ENCODE measurements around the gene FLG2. TPM values are rescaled to one million over a fixed set of nuclear protein-coding genes. Genes with fewer than 3 reads are reported as not detected.

FLG2 gene
- polyA plus RNA-seq, 1 donor from 2014 or later: not detected

DNA sequence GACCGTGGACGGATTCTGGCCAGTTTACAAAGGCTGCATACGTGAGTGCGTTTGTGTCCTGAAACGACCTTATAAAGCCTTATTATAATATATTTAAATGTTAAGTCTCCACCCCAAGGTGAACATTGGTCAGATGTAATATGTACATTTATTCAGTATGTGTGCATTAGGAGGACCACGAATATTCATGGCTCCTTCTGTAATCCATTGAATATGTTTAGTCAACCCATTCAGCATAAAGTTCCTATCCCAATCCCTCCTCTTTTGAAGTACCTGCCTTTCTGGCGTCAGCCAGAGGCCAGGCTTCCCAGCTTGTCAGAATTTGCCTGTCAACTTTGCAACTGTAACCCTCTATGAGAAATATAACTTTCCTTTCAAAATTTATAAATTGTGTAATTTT, 24.4 kb downstream of the FLG2 start:
- Histone ChIP-seq H3K9ac (ENCODE audit: low read length) (no peak overlapping the region), H3K79me2 (replicated peaks; ENCODE audit: insufficient read depth, low read length) (no peaks in the 10 kb centered on the region), H4K20me1 (ENCODE audit: insufficient read depth) (no peaks in the 10 kb centered on the region), H3K4me3 (ENCODE audit: low read length) (no peak overlapping the region), H3F3A (ENCODE audit: insufficient read depth, low read length, poor library complexity, severe bottlenecking) (no peaks in the 10 kb centered on the region), H3K9me3 (ENCODE audit: low read length) (peaks cover 6% of the 10 kb centered on the region), H2AFZ (ENCODE audit: low read depth, low read length) (no peak overlapping the region), H3K9me2 (ENCODE audit: insufficient read depth, low read length) (no peaks in the 10 kb centered on the region), H3K27ac (ENCODE audit: low read length) (no peak overlapping the region), H3K4me2 (ENCODE audit: low read length) (no peak overlapping the region), H3K27me3 (ENCODE audit: insufficient read depth, low read depth, low read length) (no peaks in the 10 kb centered on the region), H3K36me3 (ENCODE audit: insufficient read depth, low read length) (no peaks in the 10 kb centered on the region)
- TF ChIP-seq MXI1 (conservative IDR thresholded peaks at IDR 0.05; ENCODE audit: poor library complexity, severe bottlenecking) (no peak), TAF1 (IDR thresholded peaks at IDR 0.05; ENCODE audit: low read depth) (no peak), POLR2AphosphoS5 (IDR thresholded peaks at IDR 0.05) (no peak), EZH2 (IDR thresholded peaks at IDR 0.05; ENCODE audit: borderline replicate concordance, insufficient read depth, low read length, poor library complexity, severe bottlenecking) (no peak), RAD21 (conservative IDR thresholded peaks at IDR 0.05) (no peak)

DNA sequence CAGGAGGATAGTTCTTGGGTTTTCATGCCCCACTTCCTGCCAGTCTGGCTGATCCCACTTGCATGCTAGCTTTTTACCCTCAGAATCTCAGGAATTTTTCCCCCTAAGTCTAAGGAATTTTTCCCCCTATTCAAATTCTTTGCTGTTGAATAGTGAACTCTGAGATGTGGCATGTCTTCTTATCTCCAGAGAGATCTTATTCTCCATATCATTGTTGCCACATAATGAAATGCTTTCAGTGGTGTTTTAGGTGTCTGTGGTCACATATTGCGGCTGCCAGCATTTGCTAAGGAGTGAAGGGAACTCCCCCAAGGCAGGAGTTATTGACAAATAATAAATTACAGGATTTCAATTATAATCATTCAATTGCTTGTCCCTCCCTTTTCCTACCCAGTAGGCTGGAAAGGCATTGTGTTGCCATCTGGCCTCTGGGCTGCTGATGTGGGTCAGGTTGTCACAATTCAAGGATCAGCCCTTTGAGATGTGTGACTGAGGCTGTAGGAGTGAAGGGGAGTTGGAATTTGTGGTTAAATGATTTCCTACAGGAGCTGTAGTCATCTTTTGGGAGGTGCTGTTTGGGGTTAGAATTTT, 30.9 kb downstream of the FLG2 start:
- Histone ChIP-seq H3F3A (ENCODE audit: insufficient read depth, low read length, poor library complexity, severe bottlenecking) (no peaks in the 10 kb centered on the region), H4K20me1 (ENCODE audit: insufficient read depth) (no peaks in the 10 kb centered on the region), H3K9ac (ENCODE audit: low read length) (no peak overlapping the region), H3K4me3 (ENCODE audit: low read length) (no peak overlapping the region), H3K9me2 (ENCODE audit: insufficient read depth, low read length) (no peaks in the 10 kb centered on the region), H3K36me3 (ENCODE audit: insufficient read depth, low read length) (no peaks in the 10 kb centered on the region), H3K27ac (ENCODE audit: low read length) (no peak overlapping the region), H2AFZ (ENCODE audit: low read depth, low read length) (no peak overlapping the region), H3K9me3 (ENCODE audit: low read length) (no peaks in the 10 kb centered on the region), H3K4me2 (ENCODE audit: low read length) (no peak overlapping the region), H3K27me3 (ENCODE audit: insufficient read depth, low read depth, low read length) (no peaks in the 10 kb centered on the region), H3K79me2 (replicated peaks; ENCODE audit: insufficient read depth, low read length) (no peaks in the 10 kb centered on the region)
- TF ChIP-seq TAF1 (IDR thresholded peaks at IDR 0.05; ENCODE audit: low read depth) (no peak), EZH2 (IDR thresholded peaks at IDR 0.05; ENCODE audit: borderline replicate concordance, insufficient read depth, low read length, poor library complexity, severe bottlenecking) (no peak), EP300 (conservative IDR thresholded peaks at IDR 0.05; ENCODE audit: poor library complexity, severe bottlenecking) (no peak), MXI1 (conservative IDR thresholded peaks at IDR 0.05; ENCODE audit: poor library complexity, severe bottlenecking) (no peak), CTCF (IDR thresholded peaks at IDR 0.05; ENCODE audit: poor library complexity, severe bottlenecking) (no peak), SMC3 (conservative IDR thresholded peaks at IDR 0.05; ENCODE audit: poor library complexity) (no peak), REST (IDR thresholded peaks at IDR 0.05; ENCODE audit: borderline replicate concordance) (no peak), POLR2AphosphoS5 (IDR thresholded peaks at IDR 0.05) (no peak), RAD21 (conservative IDR thresholded peaks at IDR 0.05) (no peak)

Measured in neural cell (in vitro differentiated cells).